Activated CD4-positive, alpha-beta T cell treated with anti-CD3 and anti-CD28 coated beads for 36 hours (primary cell): ENCODE measurements around the gene TERT. TPM values are rescaled to one million over a fixed set of nuclear protein-coding genes. Genes with fewer than 3 reads are reported as not detected.
"Not testable (repeated sequence)": the region's sequence is repeated elsewhere in the genome, so short reads cannot be mapped to it uniquely, and the experiment has no call there.

Source experiments
- ATAC-seq: fragments of 200-7000 bp; cut with Tn5 transposase; one replicate; pipeline ENCODE4 v1.10.0; 2021; ENCODE audit warnings: mild to moderate bottlenecking, moderate library complexity
- CTCF ChIA-PET: fragments of 350-600 bp; sonication (Branson Sonifier 250); formaldehyde crosslinking; loops from one replicate; lab custom pipeline; 2021; ENCODE audit warnings: antibody characterized with exemption; lab: Charles Lee
- POLR2A ChIA-PET: fragments of 350-600 bp; sonication (Branson Sonifier 250); formaldehyde crosslinking; loops from one replicate; lab custom pipeline; 2021; ENCODE audit warnings: antibody characterized with exemption, inconsistent platforms; lab: Charles Lee
- DNase-seq: peaks from one replicate; pipeline ENCODE4 v3.0.0-alpha.2; 2020
- H3K27ac Mint-ChIP-seq: one replicate; pipeline ENCODE4 v1.8.0; 2021; ENCODE audit warnings: mixed read lengths
- H3K27me3 Mint-ChIP-seq: one replicate; pipeline ENCODE4 v1.8.0; 2021; ENCODE audit warnings: mixed read lengths
- H3K36me3 Mint-ChIP-seq: one replicate; pipeline ENCODE4 v1.8.0; 2021; ENCODE audit warnings: low read depth, mixed read lengths
- H3K4me1 Mint-ChIP-seq: one replicate; pipeline ENCODE4 v1.8.0; 2021; ENCODE audit warnings: mixed read lengths
- H3K4me3 Mint-ChIP-seq: one replicate; pipeline ENCODE4 v1.8.0; 2021; ENCODE audit warnings: mild to moderate bottlenecking, moderate library complexity, mixed read lengths
- H3K9me3 Mint-ChIP-seq: one replicate; pipeline ENCODE4 v1.8.0; 2021; ENCODE audit warnings: low read depth, mixed read lengths
- intact Hi-C, 2 experiments: fragments of 100-400 bp; cut with DNase I in 1 of 2; cut with micrococcal nuclease in 1 of 2; formaldehyde crosslinking; loops; one replicate each; pipeline versions ENCODE4 v1.14.2 to v1.15.1; 2022 to 2024; cut with DNase I, micrococcal nuclease
- total RNA-seq, 2 experiments: library from RNA; stranded (reverse); gene quantifications; one replicate each; pipeline ENCODE4 v1.2.3, GENCODE V29; 2021

TERT gene
- 10 to 100 TPM in 1 of 2 experiments, 1 to 10 TPM in 1; 8.5 to 11.9 TPM for total RNA-seq

DNA sequence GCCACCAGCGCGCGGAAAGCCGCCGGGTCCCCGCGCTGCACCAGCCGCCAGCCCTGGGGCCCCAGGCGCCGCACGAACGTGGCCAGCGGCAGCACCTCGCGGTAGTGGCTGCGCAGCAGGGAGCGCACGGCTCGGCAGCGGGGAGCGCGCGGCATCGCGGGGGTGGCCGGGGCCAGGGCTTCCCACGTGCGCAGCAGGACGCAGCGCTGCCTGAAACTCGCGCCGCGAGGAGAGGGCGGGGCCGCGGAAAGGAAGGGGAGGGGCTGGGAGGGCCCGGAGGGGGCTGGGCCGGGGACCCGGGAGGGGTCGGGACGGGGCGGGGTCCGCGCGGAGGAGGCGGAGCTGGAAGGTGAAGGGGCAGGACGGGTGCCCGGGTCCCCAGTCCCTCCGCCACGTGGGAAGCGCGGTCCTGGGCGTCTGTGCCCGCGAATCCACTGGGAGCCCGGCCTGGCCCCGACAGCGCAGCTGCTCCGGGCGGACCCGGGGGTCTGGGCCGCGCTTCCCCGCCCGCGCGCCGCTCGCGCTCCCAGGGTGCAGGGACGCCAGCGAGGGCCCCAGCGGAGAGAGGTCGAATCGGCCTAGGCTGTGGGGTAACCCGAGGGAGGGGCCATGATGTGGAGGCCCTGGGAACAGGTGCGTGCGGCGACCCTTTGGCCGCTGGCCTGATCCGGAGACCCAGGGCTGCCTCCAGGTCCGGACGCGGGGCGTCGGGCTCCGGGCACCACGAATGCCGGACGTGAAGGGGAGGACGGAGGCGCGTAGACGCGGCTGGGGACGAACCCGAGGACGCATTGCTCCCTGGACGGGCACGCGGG is at the start of gene TERT:
TSS of gene TERT (minus strand) at position 234 of the 815 bp plus-strand sequence. CDS start at position 155, 79 bp downstream.
- ChIA-PET CTCF (interaction anchor here (0.6 to 1.4 kb wide), 3 partner anchors 21 to 143 kb away, joined by 3 read pairs; no protein-coding TSS in a partner anchor), POLR2A (no interaction called here)
- Mint-ChIP-seq H3K36me3 (peaks cover 6% of the 10 kb centered on the region), H3K4me3 (peak within 1 kb of the TSS; percentile 55), H3K4me1 (peaks cover 11% of the 10 kb centered on the region), H3K9me3 (no peaks in the 10 kb centered on the region), H3K27me3 (no peaks in the 10 kb centered on the region), H3K27ac (no peak within 1 kb of the TSS)
- ATAC-seq: peak; percentile 88
- peak; percentile 90 for DNase-seq
- intact Hi-C loops: loop anchor here in 1 of 2 experiments (1.0 to 5.0 kb wide), 4 partner anchors 21 to 227 kb away; partner anchors contain the start of genes CLPTM1L and LPCAT1

- Mint-ChIP-seq H3K4me3 (peak overlapping the region; percentile 94), H3K36me3 (peaks cover 27% of the 10 kb centered on the region), H3K27ac (peak overlapping the region; percentile 92), H3K4me1 (peaks cover 24% of the 10 kb centered on the region), H3K9me3 (no peaks in the 10 kb centered on the region), H3K27me3 (no peaks in the 10 kb centered on the region)
- ChIA-PET POLR2A (interaction anchor here (1.4 kb wide), 1 partner anchor 41 kb away, joined by 3 read pairs; no protein-coding TSS in a partner anchor), CTCF (interaction anchor here (0.5 to 1.6 kb wide), 5 partner anchors 28 to 172 kb away, joined by 3 to 5 read pairs (median 3); no protein-coding TSS in a partner anchor)
- intact Hi-C loops: loop anchor here in 1 of 2 experiments (10.0 kb wide), 2 partner anchors 729 to 869 kb away; partner anchors contain the start of gene CEP72
- DNase-seq: peak; percentile 41
- ATAC-seq: peak; percentile 23
These were observed 49.3 kb upstream of the TERT start for GRCh38 chr5:1343931-1344901.

GRCh38 chr5:1343315-1343751 is 48.5 kb upstream of the TERT start:
- POLR2A ChIA-PET: no interaction called here
- peaks cover 24% of the 10 kb centered on the region for H3K4me1 Mint-ChIP-seq
- DNase-seq (no peak), ATAC-seq (no peak)
- no peaks in the 10 kb centered on the region for H3K27me3 Mint-ChIP-seq
- intact Hi-C loops: loop anchor here in 1 of 2 experiments (10.0 kb wide), 2 partner anchors 729 to 869 kb away; partner anchors contain the start of gene CEP72
- peak overlapping the region; percentile 94 for H3K4me3 Mint-ChIP-seq
- H3K27ac Mint-ChIP-seq: no peak overlapping the region
- H3K36me3 Mint-ChIP-seq: peaks cover 30% of the 10 kb centered on the region
- CTCF ChIA-PET: interaction anchor here (1.4 to 1.6 kb wide), 2 partner anchors 27 to 171 kb away, joined by 3 to 5 read pairs; no protein-coding TSS in a partner anchor
- H3K9me3 Mint-ChIP-seq: no peaks in the 10 kb centered on the region

GRCh38 chr5:1342711-1343110 is 47.8 kb upstream of the TERT start:
- peak overlapping the region; percentile 94 for H3K4me3 Mint-ChIP-seq
- H3K27me3 Mint-ChIP-seq, DNase-seq, POLR2A ChIA-PET, H3K27ac Mint-ChIP-seq, ATAC-seq, H3K9me3 Mint-ChIP-seq: not testable (repeated sequence)
- CTCF ChIA-PET: interaction anchor here (1.4 to 1.6 kb wide), 2 partner anchors 27 to 170 kb away, joined by 3 to 5 read pairs; no protein-coding TSS in a partner anchor
- intact Hi-C loops: loop anchor here in 1 of 2 experiments (10.0 kb wide), 2 partner anchors 728 to 868 kb away; partner anchors contain the start of gene CEP72
- peaks cover 35% of the 10 kb centered on the region for H3K36me3 Mint-ChIP-seq
- H3K4me1 Mint-ChIP-seq: peaks cover 24% of the 10 kb centered on the region

GRCh38 chr5:1342268-1342667 is 47.4 kb upstream of the TERT start:
- peaks cover 39% of the 10 kb centered on the region for H3K36me3 Mint-ChIP-seq
- CTCF ChIA-PET: interaction anchor here (1.6 kb wide), 1 partner anchor 170 kb away, joined by 3 read pairs; no protein-coding TSS in a partner anchor
- POLR2A ChIA-PET: no interaction called here

DNA sequence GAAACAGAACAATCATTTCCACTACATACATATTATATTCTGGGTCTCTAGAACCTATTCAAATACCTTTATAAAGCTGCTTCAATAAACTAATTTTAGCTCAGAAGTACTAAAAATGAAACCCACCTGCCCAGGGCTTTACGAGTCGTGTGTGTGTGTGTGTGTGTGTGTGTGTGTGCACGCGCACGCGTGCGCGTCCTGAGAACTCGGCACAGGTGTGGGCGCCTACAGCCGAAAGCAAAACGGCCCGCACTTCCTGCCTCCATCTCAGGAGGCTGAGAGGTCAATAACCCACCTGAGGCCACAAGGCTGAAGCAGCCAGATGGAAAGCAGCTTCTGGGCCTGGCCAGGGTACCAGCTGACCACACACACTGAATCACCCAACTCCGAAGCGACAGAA is 47.0 kb upstream of the TERT start:
- ChIA-PET CTCF (interaction anchor here (0.7 kb wide), 1 partner anchor 126 kb away, joined by 4 read pairs; no protein-coding TSS in a partner anchor), POLR2A (no interaction called here)
- no peak overlapping the region for H3K27ac Mint-ChIP-seq
- DNase-seq (no peak), ATAC-seq (no peak)
- peaks cover 42% of the 10 kb centered on the region for H3K36me3 Mint-ChIP-seq
- H3K9me3 Mint-ChIP-seq: no peaks in the 10 kb centered on the region
- intact Hi-C loops: loop anchor here in 1 of 2 experiments (10.0 kb wide), 2 partner anchors 727 to 867 kb away; partner anchors contain the start of gene CEP72
- no peaks in the 10 kb centered on the region for H3K27me3 Mint-ChIP-seq
- no peak overlapping the region for H3K4me3 Mint-ChIP-seq
- peaks cover 27% of the 10 kb centered on the region for H3K4me1 Mint-ChIP-seq

More at GRCh38 chr5:1342268-1342667, 47.4 kb upstream of the TERT start:
- H3K27ac Mint-ChIP-seq: no peak overlapping the region
- H3K27me3 Mint-ChIP-seq: no peaks in the 10 kb centered on the region
- H3K4me1 Mint-ChIP-seq: peaks cover 24% of the 10 kb centered on the region
- DNase-seq (no peak), ATAC-seq (no peak)
- no peak overlapping the region for H3K4me3 Mint-ChIP-seq
- intact Hi-C loops: loop anchor here in 1 of 2 experiments (10.0 kb wide), 2 partner anchors 727 to 867 kb away; partner anchors contain the start of gene CEP72
- H3K9me3 Mint-ChIP-seq: no peaks in the 10 kb centered on the region

DNA sequence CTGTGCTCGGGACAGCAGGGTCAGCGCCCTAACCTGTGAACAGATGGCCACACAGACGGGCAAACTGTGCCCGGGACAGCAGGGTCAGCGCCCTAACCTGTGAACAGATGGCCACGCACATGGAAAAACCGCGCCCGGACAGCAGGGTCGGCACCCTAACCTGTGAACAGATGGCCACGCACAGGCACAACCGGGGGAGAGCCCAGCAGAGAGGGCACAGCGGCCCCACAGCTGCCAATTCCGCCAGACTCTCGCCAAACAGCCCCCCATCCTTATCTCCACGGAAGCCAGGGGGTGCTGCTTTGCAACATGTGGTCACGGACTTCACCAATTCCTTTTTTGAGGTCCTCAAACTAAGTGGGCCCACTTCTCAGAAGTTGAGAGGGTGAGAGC is 44.9 kb upstream of the TERT start:
- Mint-ChIP-seq H3K36me3 (peaks cover 46% of the 10 kb centered on the region), H3K4me1 (peaks cover 32% of the 10 kb centered on the region)
- CTCF ChIA-PET: interaction anchor here (0.6 kb wide), 1 partner anchor 43 kb away, joined by 4 read pairs; no protein-coding TSS in a partner anchor
- POLR2A ChIA-PET, H3K9me3 Mint-ChIP-seq, H3K4me3 Mint-ChIP-seq, H3K27me3 Mint-ChIP-seq, ATAC-seq, H3K27ac Mint-ChIP-seq, DNase-seq: not testable (repeated sequence)
- intact Hi-C loops: loop anchor here in 1 of 2 experiments (10.0 kb wide), 2 partner anchors 725 to 865 kb away; partner anchors contain the start of gene CEP72

DNA sequence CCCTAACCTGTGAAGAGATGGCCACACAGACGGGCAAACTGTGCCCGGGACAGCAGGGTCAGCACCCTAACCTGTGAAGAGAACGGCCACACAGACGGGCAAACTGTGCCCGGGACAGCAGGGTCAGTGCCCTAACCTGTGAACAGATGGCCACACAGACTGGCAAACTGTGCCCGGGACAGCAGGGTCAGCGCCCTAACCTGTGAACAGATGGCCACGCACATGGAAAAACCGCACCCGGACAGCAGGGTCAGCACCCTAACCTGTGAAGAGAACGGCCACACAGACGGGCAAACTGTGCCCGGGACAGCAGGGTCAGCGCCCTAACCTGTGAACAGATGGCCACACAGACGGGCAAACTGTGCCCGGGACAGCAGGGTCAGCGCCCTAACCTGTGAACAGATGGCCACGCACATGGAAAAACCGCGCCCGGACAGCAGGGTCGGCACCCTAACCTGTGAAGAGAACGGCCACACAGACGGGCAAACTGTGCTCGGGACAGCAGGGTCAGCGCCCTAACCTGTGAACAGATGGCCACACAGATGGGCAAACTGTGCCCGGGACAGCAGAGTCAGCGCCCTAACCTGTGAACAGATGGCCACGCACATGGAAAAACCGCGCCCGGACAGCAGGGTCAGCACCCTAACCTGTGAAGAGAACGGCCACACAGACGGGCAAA is 44.4 kb upstream of the TERT start:
- H3K36me3 Mint-ChIP-seq: peaks cover 46% of the 10 kb centered on the region
- H3K27ac Mint-ChIP-seq, CTCF ChIA-PET, ATAC-seq, POLR2A ChIA-PET, H3K4me3 Mint-ChIP-seq, DNase-seq, H3K27me3 Mint-ChIP-seq, intact Hi-C loops, H3K9me3 Mint-ChIP-seq: not testable (repeated sequence)
- H3K4me1 Mint-ChIP-seq: peaks cover 32% of the 10 kb centered on the region

DNA sequence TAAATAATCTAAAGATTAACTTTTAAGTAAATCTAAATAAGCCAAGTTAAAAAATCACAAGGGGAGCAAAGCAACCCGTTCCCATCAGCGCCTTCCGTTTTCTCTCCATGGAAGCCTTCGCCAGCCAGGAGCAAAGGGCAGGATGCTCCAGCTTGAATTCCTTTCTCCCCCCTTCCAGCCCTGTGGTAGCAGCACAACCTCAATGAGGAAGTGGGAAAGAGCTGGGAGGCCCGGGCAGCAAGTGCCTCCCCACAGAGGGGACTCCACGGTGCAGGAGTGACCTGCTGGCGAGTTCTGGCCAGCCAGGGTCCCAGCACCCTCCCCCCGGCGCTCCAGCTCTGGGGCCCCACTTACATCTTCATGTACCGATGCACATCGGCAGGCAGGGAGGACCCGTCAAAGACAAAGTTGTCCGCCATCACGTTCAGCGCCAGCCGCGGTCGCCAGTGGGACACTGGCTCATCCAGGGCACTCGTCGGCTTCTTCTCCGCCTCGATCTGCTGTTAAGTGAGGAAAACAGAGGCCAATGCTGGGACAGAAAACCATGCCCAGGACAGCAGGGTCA is 43.7 kb upstream of the TERT start:
- no peak for ATAC-seq
- Mint-ChIP-seq H3K9me3 (no peaks in the 10 kb centered on the region), H3K4me3 (no peak overlapping the region), H3K27me3 (no peaks in the 10 kb centered on the region), H3K27ac (no peak overlapping the region), H3K4me1 (peaks cover 26% of the 10 kb centered on the region), H3K36me3 (peaks cover 41% of the 10 kb centered on the region)
- intact Hi-C loops: no loop called here
- POLR2A ChIA-PET: no interaction called here
- no peak for DNase-seq
- CTCF ChIA-PET: no interaction called here

GRCh38 chr5:1338196-1338490 is 43.3 kb upstream of the TERT start:
- ATAC-seq: no peak
- no peaks in the 10 kb centered on the region for H3K27me3 Mint-ChIP-seq

More at GRCh38 chr5:1338196-1338490, 43.3 kb upstream of the TERT start:
- intact Hi-C loops: no loop called here
- peaks cover 38% of the 10 kb centered on the region for H3K36me3 Mint-ChIP-seq
- CTCF ChIA-PET: interaction anchor here (0.9 kb wide), 1 partner anchor 25 kb away, joined by 3 read pairs; no protein-coding TSS in a partner anchor
- no peaks in the 10 kb centered on the region for H3K9me3 Mint-ChIP-seq
- no peak for DNase-seq
- no peak overlapping the region for H3K27ac Mint-ChIP-seq
- H3K4me3 Mint-ChIP-seq: no peak overlapping the region
- POLR2A ChIA-PET: no interaction called here
- H3K4me1 Mint-ChIP-seq: peaks cover 22% of the 10 kb centered on the region
